B cell (primary cell): ENCODE measurements around the gene DYRK4. TPM values are rescaled to one million over a fixed set of nuclear protein-coding genes. Genes with fewer than 3 reads are reported as not detected.

Experiments
- ATAC-seq: fragments of 200-7000 bp; cut with Tn5 transposase; one replicate; pipeline ENCODE4 v1.10.0; 2021; ENCODE audit warnings: low read depth, mild to moderate bottlenecking, moderate number of reproducible peaks, moderate library complexity
- CTCF ChIA-PET: fragments of 350-600 bp; sonication (Branson Sonifier 250); formaldehyde crosslinking; loops from one replicate; lab custom pipeline; 2021; ENCODE audit warnings: antibody characterized with exemption, inconsistent platforms; lab: Charles Lee
- POLR2A ChIA-PET: fragments of 350-600 bp; sonication (Branson Sonifier 250); formaldehyde crosslinking; loops from one replicate; lab custom pipeline; 2021; ENCODE audit warnings: antibody characterized with exemption; lab: Charles Lee
- DNase-seq: peaks from one replicate; pipeline ENCODE4 v3.0.0; 2013
- H2AFZ ChIP-seq: 2 replicates; pipeline ENCODE4 v1.6.1; 2012; ENCODE audit warnings: mild to moderate bottlenecking, low read depth, low read length; ENCODE audit not compliant: insufficient read depth, poor library complexity, severe bottlenecking
- H3K27ac ChIP-seq, 2 donors: 1 replicate in 1 of 2; 2 replicates in 1 of 2; pipeline ENCODE4 v1.5.1; 2012 to 2013; ENCODE audit warnings: low read length in 2 of 2, mild to moderate bottlenecking in 2 of 2, moderate library complexity in 1 of 2
- H3K27me3 ChIP-seq, 4 experiments: fragments of 200-600 bp in 1 of 4; sonication (generic) in 1 of 4; replicated peaks in 1 of 4; 1 replicate in 2 of 4; 2 replicates in 2 of 4; pipeline versions ENCODE4 v1.6.1 to v1.7.0; 2013 to 2016; ENCODE audit warnings: low read length in 3 of 4, mild to moderate bottlenecking in 2 of 4, mixed read lengths in 1 of 4, moderate library complexity in 1 of 4; ENCODE audit not compliant: insufficient read depth in 4 of 4, control insufficient read depth in 3 of 4; ENCODE audit errors: control extremely low read depth in 1 of 4
- H3K36me3 ChIP-seq, 2 experiments: replicated peaks in 1 of 2; 1 replicate in 1 of 2; 2 replicates in 1 of 2; pipeline versions ENCODE4 v1.6.1 to v1.7.1; 2013; ENCODE audit warnings: low read length in 1 of 2; ENCODE audit not compliant: insufficient read depth in 2 of 2, control insufficient read depth in 1 of 2; ENCODE audit errors: control extremely low read depth in 1 of 2, extremely low read depth in 1 of 2
- H3K4me1 ChIP-seq, 2 donors: fragments of 200-600 bp in 1 of 2; sonication (generic) in 1 of 2; 1 replicate in 1 of 2; 2 replicates in 1 of 2; pipeline versions ENCODE4 v1.5.1 to v1.6.1; 2013 to 2017; ENCODE audit warnings: low read length in 2 of 2; ENCODE audit not compliant: control insufficient read depth in 2 of 2, insufficient read depth in 2 of 2
- H3K4me2 ChIP-seq: replicated peaks from 2 replicates; pipeline ENCODE3; 2012; ENCODE audit warnings: mild to moderate bottlenecking, low read depth, low read length; ENCODE audit not compliant: poor library complexity, severe bottlenecking
- H3K4me3 ChIP-seq, 5 experiments: fragments of 200-600 bp in 1 of 5; sonication (generic) in 1 of 5; 1 replicate in 3 of 5; 2 replicates in 2 of 5; pipeline versions ENCODE4 v1.5.1 to v1.7.0; 2011 to 2016; ENCODE audit warnings: low read length in 4 of 5, mild to moderate bottlenecking in 4 of 5, low read depth in 2 of 5, control low read depth in 1 of 5, moderate library complexity in 1 of 5; ENCODE audit not compliant: insufficient read depth in 1 of 5; ENCODE audit errors: control extremely low read depth in 1 of 5, extremely low read depth in 1 of 5
- H3K79me2 ChIP-seq: fragments of 200-600 bp; sonication (generic); one replicate; pipeline ENCODE4 v1.6.0; 2016; ENCODE audit warnings: low read length; ENCODE audit not compliant: control insufficient read depth, insufficient read depth
- H3K9ac ChIP-seq: fragments of 200-600 bp; sonication (generic); 2 replicates; pipeline ENCODE4 v1.6.1; 2017; ENCODE audit warnings: mild to moderate bottlenecking, low read length, moderate library complexity
- H3K9me3 ChIP-seq, 3 donors: one replicate each; pipeline versions ENCODE4 v1.6.1 to v1.7.1; 2013; ENCODE audit warnings: low read length in 2 of 3; ENCODE audit not compliant: control insufficient read depth in 2 of 3, insufficient read depth in 1 of 3; ENCODE audit errors: control extremely low read depth in 1 of 3
- H4K20me1 ChIP-seq: 2 replicates; pipeline ENCODE4 v1.6.0; 2012; ENCODE audit warnings: mild to moderate bottlenecking, low read length; ENCODE audit not compliant: insufficient read depth, control insufficient read depth, poor library complexity, severe bottlenecking
- H3K27ac Mint-ChIP-seq: one replicate; pipeline ENCODE4 v1.8.0; 2021; ENCODE audit warnings: mixed read lengths
- H3K27me3 Mint-ChIP-seq: one replicate; pipeline ENCODE4 v1.8.0; 2021; ENCODE audit warnings: mixed read lengths
- H3K4me1 Mint-ChIP-seq: one replicate; pipeline ENCODE4 v1.8.0; 2021; ENCODE audit warnings: mixed read lengths
- H3K4me3 Mint-ChIP-seq: one replicate; pipeline ENCODE4 v1.8.0; 2021; ENCODE audit warnings: mixed read lengths
- H3K9me3 Mint-ChIP-seq: one replicate; pipeline ENCODE4 v1.8.0; 2022; ENCODE audit warnings: mixed read lengths; ENCODE audit not compliant: insufficient read depth
- CTCF ChIP-seq: fragments of 200-600 bp; IDR thresholded peaks from one replicate; pipeline ENCODE4 v1.8.0; 2022; ENCODE audit warnings: antibody characterized with exemption, mild to moderate bottlenecking
- EZH2 ChIP-seq: IDR thresholded peaks from 2 replicates; pipeline ENCODE4 v1.6.1; 2012; ENCODE audit warnings: borderline replicate concordance, low read depth, mild to moderate bottlenecking, moderate library complexity, low read length; ENCODE audit not compliant: insufficient read depth, poor library complexity, severe bottlenecking
- WGBS: methylation state at CpG from one replicate; pipeline ENCODE4 v1.1.5; 2013; ENCODE audit warnings: missing lambda C conversion rate; ENCODE audit not compliant: insufficient coverage; 5-methylcytosine and 5-hydroxymethylcytosine counted together
- intact Hi-C: fragments of 100-400 bp; cut with micrococcal nuclease; formaldehyde crosslinking; loops from one replicate; pipeline ENCODE4 v1.10.0; 2022
- polyA plus RNA-seq: library from polyadenylated mRNA; depleted of rRNA; stranded (reverse); fragments of >200 nt; gene quantifications from 2 replicates; pipeline ENCODE4 v1.2.3, GENCODE V29; 2012
- total RNA-seq, 2 donors: library from RNA; stranded (reverse); fragments of 120-200 nt in 1 of 2; gene quantifications; 1 replicate in 1 of 2; 2 replicates in 1 of 2; pipeline versions ENCODE4 v1.2.3 to v1.2.4, GENCODE V29; 2013 to 2022

Gene DYRK4
- total and polyA plus RNA-seq, 2 donors (not counting 1 experiment from before 2014, with no cell fraction given): 41.3 to 63.3 TPM

- H3K9ac ChIP-seq: no peak overlapping the region
- H2AFZ ChIP-seq: no peak overlapping the region
- H3K27ac Mint-ChIP-seq: no peak overlapping the region
- intact Hi-C loops: loop anchor here (2.0 kb wide), 1 partner anchor 423 kb away; no protein-coding TSS in a partner anchor
- peaks cover 12% of the 10 kb centered on the region for H3K4me1 Mint-ChIP-seq
- H3K79me2 ChIP-seq: no peaks in the 10 kb centered on the region
- H3K4me2 ChIP-seq: no peak overlapping the region
- H3K4me1 ChIP-seq: peaks cover 0 to 6% of the 10 kb centered on the region in 2 donors
- no peaks in the 10 kb centered on the region for H3K36me3 ChIP-seq
- no peak overlapping the region for H3K4me3 ChIP-seq
- H3K27ac ChIP-seq: no peak overlapping the region
- ChIA-PET POLR2A (no interaction called here), CTCF (interaction anchor here (1.0 to 3.2 kb wide), 10 partner anchors 13 to 692 kb away, joined by 3 to 46 read pairs (median 4); no protein-coding TSS in a partner anchor)
- H3K9me3 ChIP-seq: no peaks in the 10 kb centered on the region
- no peaks in the 10 kb centered on the region for H3K27me3 ChIP-seq
- ATAC-seq (peak; percentile 49), DNase-seq (peak; percentile 49)
- 0% methylated on average over 1 of the region's 8 CpGs for WGBS
- no peak for TF ChIP-seq EZH2
- TF ChIP-seq CTCF: no peak
- no peak overlapping the region for H3K4me3 Mint-ChIP-seq
- no peaks in the 10 kb centered on the region for H4K20me1 ChIP-seq
- H3K9me3 Mint-ChIP-seq: no peaks in the 10 kb centered on the region
- no peaks in the 10 kb centered on the region for H3K27me3 Mint-ChIP-seq
Observed at GRCh38 chr12:4579305-4580102, 17.5 kb downstream of the DYRK4 start.

- no peak overlapping the region for H3K4me2 ChIP-seq
- no peak for ATAC-seq
- intact Hi-C loops: no loop called here
Observed at GRCh38 chr12:4580281-4580688, 18.3 kb downstream of the DYRK4 start.

More at GRCh38 chr12:4580281-4580688, 18.3 kb downstream of the DYRK4 start:
- CTCF ChIA-PET: interaction anchor here (0.9 to 3.2 kb wide), 10 partner anchors 12 to 275 kb away, joined by 3 to 46 read pairs (median 4); no protein-coding TSS in a partner anchor
- H3K9me3 Mint-ChIP-seq: no peaks in the 10 kb centered on the region
- Histone ChIP-seq H3K4me3 (no peak overlapping the region), H3K9me3 (no peaks in the 10 kb centered on the region), H3K4me1 (peaks cover 0 to 6% of the 10 kb centered on the region in 2 donors), H3K9ac (no peak overlapping the region), H3K79me2 (no peaks in the 10 kb centered on the region), H3K27ac (no peak overlapping the region), H4K20me1 (no peaks in the 10 kb centered on the region), H3K36me3 (no peaks in the 10 kb centered on the region), H2AFZ (peak overlapping the region; percentile 3), H3K27me3 (no peaks in the 10 kb centered on the region)
- H3K27ac Mint-ChIP-seq: no peak overlapping the region
- H3K27me3 Mint-ChIP-seq: no peaks in the 10 kb centered on the region
- WGBS: 52% methylated on average over 3 of the region's 3 CpGs
- TF ChIP-seq EZH2: no peak
- TF ChIP-seq CTCF: no peak
- DNase-seq: no peak
- H3K4me1 Mint-ChIP-seq: peaks cover 12% of the 10 kb centered on the region
- POLR2A ChIA-PET: no interaction called here
- no peak overlapping the region for H3K4me3 Mint-ChIP-seq
